HepG2 (cell line): ENCODE measurements around the gene CAMSAP3. TPM values are rescaled to one million over a fixed set of nuclear protein-coding genes. Genes with fewer than 3 reads are reported as not detected.

ENCODE experiments used
- ATAC-seq: fragments of 200-7000 bp; cut with Tn5 transposase; 3 replicates; pipeline ENCODE4 v1.9.1; 2020; ENCODE audit warnings: mild to moderate bottlenecking, moderate library complexity
- BruUV-seq: library from RNA; stranded (reverse); fragments of 400-500 nt; replicated peaks from 2 replicates; lab custom pipeline; 2021; lab: Mats Ljungman, UMichigan
- CTCF ChIA-PET: fragments of 300-600 bp; formaldehyde crosslinking; extraction: SDS; loops from one replicate; lab custom pipeline; 2021; ENCODE audit warnings: low total read pairs, inconsistent platforms, low intra/inter-chr PET ratio; lab: Yijun Ruan, JAX
- POLR2A ChIA-PET: fragments of 350-600 bp; sonication (Branson Sonifier 250); formaldehyde crosslinking; loops from one replicate; lab custom pipeline; 2020; ENCODE audit warnings: antibody characterized with exemption, inconsistent platforms; lab: Yijun Ruan, JAX
- DNase-seq: peaks from one replicate; pipeline ENCODE4 v3.0.0-alpha.2; 2015; ENCODE audit warnings: low spot score
- FAIRE-seq: peaks from 3 replicates; lab custom pipeline; 2011; peaks lifted over from hg19 to GRCh38; lab: Jason Lieb, UNC
- H2AFZ ChIP-seq: one replicate; pipeline ENCODE4 v1.6.1; 2011; ENCODE audit warnings: low read length, inconsistent platforms
- H3K27ac ChIP-seq: fragments of 300-600 bp; 3 replicates; pipeline ENCODE4 v1.8.0; 2011; ENCODE audit warnings: mixed run types, mild to moderate bottlenecking, mixed read lengths, low read length, inconsistent platforms; ENCODE audit not compliant: insufficient read depth; ENCODE audit errors: extremely low read length
- H3K27me3 ChIP-seq, 2 experiments: fragments of 200-600 bp in 1 of 2; 2 replicates in 1 of 2; 3 replicates in 1 of 2; pipeline versions ENCODE4 v1.6.0 to v1.8.0; 2011; ENCODE audit warnings: low read length in 2 of 2, mild to moderate bottlenecking in 2 of 2, moderate library complexity in 2 of 2, inconsistent platforms in 1 of 2; ENCODE audit not compliant: insufficient read depth in 2 of 2, control insufficient read depth in 1 of 2
- H3K36me3 ChIP-seq, 2 experiments: fragments of 200-600 bp in 1 of 2; replicated peaks in 1 of 2; 2 replicates in 1 of 2; 3 replicates in 1 of 2; pipeline versions ENCODE4 v1.5.1 to v1.8.0; 2011; ENCODE audit warnings: low read length in 2 of 2, inconsistent platforms in 1 of 2; ENCODE audit not compliant: insufficient read depth in 2 of 2, control insufficient read depth in 1 of 2
- H3K4me1 ChIP-seq: 2 replicates; pipeline ENCODE4 v1.5.1; 2012; ENCODE audit warnings: low read length, inconsistent platforms; ENCODE audit not compliant: insufficient read depth
- H3K4me2 ChIP-seq: 2 replicates; pipeline ENCODE4 v1.6.0; 2011; ENCODE audit warnings: low read depth, low read length, inconsistent platforms
- H3K4me3 ChIP-seq, 3 experiments: fragments of 200-600 bp in 1 of 3; sonication (generic), shearing (Covaris generic) in 1 of 3; replicated peaks in 1 of 3; 2 replicates each; pipeline ENCODE4 v1.5.1; 2011 to 2016; ENCODE audit warnings: low read length in 3 of 3, inconsistent platforms in 2 of 3, low read depth in 2 of 3, mild to moderate bottlenecking in 2 of 3, control low read depth in 1 of 3, mixed read lengths in 1 of 3; ENCODE audit not compliant: insufficient read depth in 1 of 3
- H3K79me2 ChIP-seq: one replicate; pipeline ENCODE4 v1.6.1; 2011; ENCODE audit warnings: low read length, inconsistent platforms; ENCODE audit not compliant: insufficient read depth
- H3K9ac ChIP-seq: 2 replicates; pipeline ENCODE4 v1.6.0; 2011; ENCODE audit warnings: mild to moderate bottlenecking, low read depth, low read length, inconsistent platforms; ENCODE audit not compliant: insufficient read depth
- H3K9me3 ChIP-seq: 2 replicates; pipeline ENCODE4 v1.5.1; 2012; ENCODE audit warnings: mild to moderate bottlenecking, low read length
- H4K20me1 ChIP-seq: 2 replicates; pipeline ENCODE4 v1.6.0; 2011; ENCODE audit warnings: inconsistent platforms, mild to moderate bottlenecking, low read length, moderate library complexity; ENCODE audit not compliant: insufficient read depth
- AGO2 ChIP-seq: fragments of 200-400 bp; formaldehyde crosslinking; optimal IDR thresholded peaks from 2 replicates; pipeline ENCODE3; 2017; ENCODE audit warnings: mild to moderate bottlenecking, low read depth, low read length, moderate library complexity
- POLR2A ChIP-seq, 2 experiments: IDR thresholded peaks; 2 replicates each; pipeline ENCODE4 v1.6.1; 2011; ENCODE audit warnings: low read depth in 2 of 2, low read length in 2 of 2, mild to moderate bottlenecking in 1 of 2, moderate library complexity in 1 of 2; ENCODE audit not compliant: insufficient read depth in 1 of 2
- RBFOX2 ChIP-seq: fragments of 200-400 bp; formaldehyde crosslinking; IDR thresholded peaks from 2 replicates; pipeline ENCODE4 v1.6.1; 2017; ENCODE audit warnings: low read depth, mild to moderate bottlenecking, low read length
- ZNF232 ChIP-seq: sonication (generic); formaldehyde crosslinking; IDR thresholded peaks from 2 replicates; pipeline ENCODE4 v1.4.0; 2020; ENCODE audit warnings: missing genetic modification reagents, borderline replicate concordance
- ZNF431 ChIP-seq: sonication (generic); formaldehyde crosslinking; IDR thresholded peaks from 2 replicates; pipeline ENCODE4 v1.9.0; 2022; ENCODE audit warnings: missing genetic modification reagents, low read depth, mild to moderate bottlenecking, borderline replicate concordance
- ZNF768 ChIP-seq: sonication (generic); formaldehyde crosslinking; IDR thresholded peaks from 2 replicates; pipeline ENCODE4 v1.4.0; 2020; ENCODE audit warnings: missing genetic modification reagents
- WGBS: methylation state at CpG from one replicate; pipeline ENCODE4 v1.1.6; 2017; ENCODE audit warnings: low lambda C conversion rate; 5-methylcytosine and 5-hydroxymethylcytosine counted together
- in situ Hi-C: cut with HindIII; loops from 2 replicates; pipeline ENCODE4 v1.10.0; 2017; ENCODE audit warnings: low pct_unique_long_range_greater_than_20kb; ENCODE audit not compliant: extremely low pct_ligation_motif_present
- intact Hi-C: fragments of 100-400 bp; cut with micrococcal nuclease; formaldehyde crosslinking; loops from one replicate; pipeline ENCODE4 v1.10.0; 2022; ENCODE audit not compliant: unreplicated experiment
- polyA plus RNA-seq, 8 experiments: library from polyadenylated mRNA; depleted of rRNA in 3 of 8; stranded (reverse) in 7 of 8; unstranded in 1 of 8; fragments of >200 nt; fragmentation: Illumina TruSeq in 4 of 8; extraction: Trizol in 4 of 8; gene quantifications; 2 replicates each; pipeline versions ENCODE4 v1.2.1 to v1.2.3, GENCODE V29; 2011 to 2016; ENCODE audit warnings: low read depth in 4 of 8, missing spikeins in 1 of 8, mixed read lengths in 1 of 8; ENCODE audit not compliant: insufficient read depth in 1 of 8
- total RNA-seq, 5 experiments: library from RNA; depleted of rRNA; stranded (reverse); fragments of >200 nt; fragmentation: Illumina TruSeq; extraction: Trizol; gene quantifications; 2 replicates each; pipeline ENCODE4 v1.2.3, GENCODE V29; 2016; ENCODE audit warnings: low read depth in 1 of 5
- TF ChIP-seq, protein P1 (sequence below): sonication (generic); formaldehyde crosslinking; conservative IDR thresholded peaks from 2 replicates; pipeline ENCODE4 v1.4.0; 2020; ENCODE audit warnings: missing genetic modification reagents

Gene CAMSAP3
- total and polyA plus RNA-seq, 2 of the 13 experiments (the other 11 are each of a cell fraction or from before 2014, with no cell fraction given) = 10.8 to 11.8 TPM

DNA sequence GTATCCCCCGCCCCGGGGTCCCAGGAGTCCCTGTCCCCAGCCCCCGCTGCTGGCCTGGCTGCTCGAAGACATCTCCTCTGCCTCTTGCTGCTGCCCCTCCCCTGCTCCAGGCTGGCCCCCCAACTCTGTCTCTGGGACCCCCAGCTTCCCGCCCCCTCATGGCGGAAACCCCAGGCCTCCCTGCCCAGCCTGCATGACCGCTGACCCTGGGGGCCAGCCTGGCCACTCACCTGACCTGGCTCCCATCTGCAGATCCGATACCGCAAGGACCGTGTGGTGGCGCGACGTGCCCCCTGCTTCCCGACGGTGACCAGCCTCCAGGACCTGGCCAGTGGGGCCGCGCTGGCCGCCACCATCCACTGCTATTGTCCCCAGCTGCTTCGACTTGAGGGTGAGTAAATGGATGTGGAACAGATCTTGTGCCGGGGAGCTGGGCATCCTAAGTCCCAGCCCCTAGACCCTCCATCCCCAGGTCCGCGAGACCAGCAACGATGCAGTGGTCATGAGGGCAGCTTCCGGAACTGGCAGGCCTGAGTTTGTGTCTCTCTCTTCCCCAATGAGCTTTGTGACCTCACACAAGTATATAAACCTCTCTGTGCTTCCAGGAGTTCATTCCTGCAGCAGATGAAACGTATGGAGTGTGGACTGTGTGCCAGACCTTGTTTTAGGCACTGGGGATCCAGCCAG, 12.4 kb downstream of the CAMSAP3 start:
- ATAC-seq (no peak), FAIRE-seq (no peak), DNase-seq (no peak)
- Histone ChIP-seq H3K27ac (no peak overlapping the region), H3K4me3 (no peak overlapping the region), H3K27me3 (no peaks in the 10 kb centered on the region), H2AFZ (no peak overlapping the region), H3K79me2 (peaks cover 15% of the 10 kb centered on the region), H3K9ac (no peak overlapping the region), H4K20me1 (peaks cover 24% of the 10 kb centered on the region), H3K4me2 (no peak overlapping the region), H3K4me1 (no peaks in the 10 kb centered on the region), H3K36me3 (peaks cover 45 to 65% of the 10 kb centered on the region in 2 experiments), H3K9me3 (no peaks in the 10 kb centered on the region)
- TF ChIP-seq ZNF232 (CRISPR knock-in tag) = no peak
- peak; percentile 84 for TF ChIP-seq AGO2
- peak; percentile 52; the same call in 1 of the 2 replicates for TF ChIP-seq RBFOX2
- peak; percentile 60 for TF ChIP-seq ZNF768 (CRISPR knock-in tag)
- WGBS = 96% methylated on average over 7 of the region's 25 CpGs
- POLR2A ChIA-PET = interaction anchor here (1.1 kb wide), 1 partner anchor 10 kb away, joined by 3 read pairs; no protein-coding TSS in a partner anchor
- intact Hi-C loops = no loop called here
- BruUV-seq = no TSS peak
- CTCF ChIA-PET = no interaction called here
- in situ Hi-C loops = no loop called here

DNA sequence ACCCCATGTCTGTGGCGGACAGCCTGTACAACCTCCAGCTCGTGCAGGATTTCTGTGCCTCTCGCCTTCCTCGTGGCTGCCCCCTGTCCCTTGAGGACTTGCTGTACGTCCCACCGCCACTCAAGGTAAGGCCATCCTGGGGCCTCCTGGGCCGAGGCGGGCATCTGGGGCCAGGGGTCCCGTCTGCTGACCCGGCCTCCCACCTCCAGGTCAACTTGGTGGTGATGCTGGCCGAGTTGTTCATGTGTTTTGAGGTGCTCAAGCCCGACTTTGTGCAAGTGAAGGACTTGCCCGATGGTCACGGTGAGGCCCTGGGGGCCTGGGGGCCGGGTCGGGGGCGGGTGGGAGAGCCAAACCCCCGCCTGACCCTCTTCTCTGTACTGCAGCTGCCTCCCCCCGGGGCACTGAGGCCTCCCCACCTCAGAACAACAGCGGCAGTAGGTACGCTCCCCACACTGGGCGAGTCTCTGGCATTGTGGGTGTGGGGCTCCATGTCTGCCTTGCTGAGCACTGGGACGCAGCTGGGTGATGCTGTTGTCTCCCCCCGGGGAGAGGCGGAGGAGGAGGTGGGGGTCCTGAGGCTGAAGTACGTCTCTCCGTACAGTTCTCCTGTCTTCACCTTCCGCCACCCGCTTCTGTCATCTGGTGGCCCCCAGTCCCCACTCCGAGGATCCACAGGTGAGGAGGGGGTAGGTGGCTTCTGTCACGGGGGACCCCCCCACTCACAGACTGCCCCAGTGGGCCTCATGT, 15.0 kb downstream of the CAMSAP3 start:
- Histone ChIP-seq H3K27me3 (no peaks in the 10 kb centered on the region), H3K4me2 (no peak overlapping the region), H3K9me3 (no peaks in the 10 kb centered on the region), H3K36me3 (peaks cover 44 to 56% of the 10 kb centered on the region in 2 experiments), H3K9ac (no peak overlapping the region), H4K20me1 (peaks cover 8% of the 10 kb centered on the region; the same call in 1 of the 2 replicates), H3K27ac (no peak overlapping the region), H2AFZ (no peak overlapping the region), H3K4me3 (no peak overlapping the region), H3K4me1 (no peaks in the 10 kb centered on the region), H3K79me2 (no peaks in the 10 kb centered on the region)
- ChIA-PET CTCF (no interaction called here), POLR2A (no interaction called here)
- TF ChIP-seq ZNF431 (CRISPR knock-in tag) (no peak), POLR2A (IDR thresholded peaks at IDR 0.05; ENCODE audit: insufficient read depth in 1 of 2, low read depth in 2 of 2, low read length in 2 of 2) (0 out of 4 replicates have a peak, but pooled peaks of 1 of the 2 experiments have one; percentile 5)
- TF ChIP-seq, protein P1, sequence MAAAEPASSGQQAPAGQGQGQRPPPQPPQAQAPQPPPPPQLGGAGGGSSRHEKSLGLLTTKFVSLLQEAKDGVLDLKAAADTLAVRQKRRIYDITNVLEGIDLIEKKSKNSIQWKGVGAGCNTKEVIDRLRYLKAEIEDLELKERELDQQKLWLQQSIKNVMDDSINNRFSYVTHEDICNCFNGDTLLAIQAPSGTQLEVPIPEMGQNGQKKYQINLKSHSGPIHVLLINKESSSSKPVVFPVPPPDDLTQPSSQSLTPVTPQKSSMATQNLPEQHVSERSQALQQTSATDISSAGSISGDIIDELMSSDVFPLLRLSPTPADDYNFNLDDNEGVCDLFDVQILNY = no peak
- ATAC-seq = no peak
- in situ Hi-C loops = no loop called here
- no peak for DNase-seq
- WGBS = 100% methylated on average over 11 of the region's 31 CpGs
- BruUV-seq = no TSS peak
- FAIRE-seq = no peak
- intact Hi-C loops = no loop called here
